SK-N-SH (cell line): ENCODE measurements around the gene SV2C. TPM values are rescaled to one million over a fixed set of nuclear protein-coding genes. Genes with fewer than 3 reads are reported as not detected.
A peak's percentile ranks its signal among the peaks of the same experiment; 100 is the strongest.

ENCODE experiments used
- CTCF ChIA-PET: fragments of 300-600, 350-600 bp; formaldehyde crosslinking; extraction: SDS; loops from one replicate; lab custom pipeline; 2021; lab: Yijun Ruan, JAX
- POLR2A ChIA-PET: fragments of 350-600 bp; sonication (Branson Sonifier 250); formaldehyde crosslinking; extraction: SDS; loops from one replicate; lab custom pipeline; 2020; ENCODE audit warnings: antibody characterized with exemption, inconsistent platforms; lab: Yijun Ruan, JAX
- DNase-seq: peaks from one replicate; pipeline ENCODE4 v3.0.0; 2012
- H2AFZ ChIP-seq: fragments of 200-600 bp; sonication (generic); 2 replicates; pipeline ENCODE4 v1.8.1; 2016; ENCODE audit warnings: antibody characterized with exemption, mild to moderate bottlenecking, low read depth
- H3F3A ChIP-seq: fragments of 200-600 bp; sonication (generic); replicated peaks from 2 replicates; pipeline ENCODE3; 2016; ENCODE audit warnings: antibody characterized with exemption, mild to moderate bottlenecking; ENCODE audit not compliant: insufficient read depth
- H3K27ac ChIP-seq, 2 experiments: fragments of 200-500 bp in 1 of 2; fragments of 200-600 bp in 1 of 2; sonication (Bioruptor generic) in 1 of 2; sonication (generic), shearing (Covaris generic) in 1 of 2; 2 replicates each; pipeline versions ENCODE4 v1.5.1 to v1.6.1; 2014 to 2016; ENCODE audit warnings: low read depth in 2 of 2, inconsistent platforms in 1 of 2, low read length in 1 of 2, mild to moderate bottlenecking in 1 of 2, mixed read lengths in 1 of 2
- H3K27me3 ChIP-seq: fragments of 200-600 bp; sonication (generic), shearing (Covaris generic); 2 replicates; pipeline ENCODE4 v1.6.1; 2016; ENCODE audit warnings: mixed run types; ENCODE audit not compliant: insufficient read depth
- H3K36me3 ChIP-seq, 2 experiments: fragments of 200-500 bp in 1 of 2; fragments of 200-600 bp in 1 of 2; sonication (Bioruptor generic) in 1 of 2; sonication (generic) in 1 of 2; replicated peaks in 1 of 2; 2 replicates each; pipeline versions ENCODE3 to v1.5.1; 2014 to 2016; ENCODE audit warnings: low read length in 1 of 2, mild to moderate bottlenecking in 1 of 2; ENCODE audit not compliant: insufficient read depth in 2 of 2, control insufficient read depth in 1 of 2
- H3K4me1 ChIP-seq, 2 experiments: fragments of 200-500 bp in 1 of 2; fragments of 200-600 bp in 1 of 2; sonication (Bioruptor generic) in 1 of 2; sonication (generic), shearing (Covaris generic) in 1 of 2; 2 replicates each; pipeline versions ENCODE4 v1.5.1 to v1.6.1; 2014 to 2016; ENCODE audit warnings: low read depth in 1 of 2, low read length in 1 of 2, mixed run types in 1 of 2; ENCODE audit not compliant: insufficient read depth in 2 of 2, control insufficient read depth in 1 of 2
- H3K4me2 ChIP-seq: fragments of 200-600 bp; sonication (generic), shearing (Covaris generic); 2 replicates; pipeline ENCODE4 v1.6.1; 2017; ENCODE audit warnings: mixed run types
- H3K4me3 ChIP-seq, 2 experiments: fragments of 200-500 bp in 1 of 2; fragments of 200-600 bp in 1 of 2; sonication (Bioruptor generic) in 1 of 2; sonication (generic), shearing (Covaris generic) in 1 of 2; 2 replicates each; pipeline versions ENCODE4 v1.5.1 to v1.8.1; 2014 to 2016; ENCODE audit warnings: low read depth in 2 of 2, inconsistent platforms in 1 of 2, low read length in 1 of 2, mild to moderate bottlenecking in 1 of 2, mixed read lengths in 1 of 2, moderate library complexity in 1 of 2
- H3K79me2 ChIP-seq: fragments of 200-600 bp; sonication (generic); 2 replicates; pipeline ENCODE4 v1.8.1; 2017; ENCODE audit warnings: mild to moderate bottlenecking; ENCODE audit not compliant: insufficient read depth
- H3K9ac ChIP-seq: fragments of 200-600 bp; sonication (generic); 2 replicates; pipeline ENCODE4 v1.6.1; 2017; ENCODE audit warnings: mixed run types
- H3K9me2 ChIP-seq: fragments of 200-600 bp; sonication (generic); 2 replicates; pipeline ENCODE4 v1.6.1; 2017; ENCODE audit warnings: mixed run types
- H3K9me3 ChIP-seq: fragments of 200-600 bp; sonication (generic); 2 replicates; pipeline ENCODE4 v1.6.1; 2017; ENCODE audit warnings: mixed run types, mild to moderate bottlenecking, moderate library complexity
- H4K20me1 ChIP-seq: fragments of 200-600 bp; sonication (generic); 2 replicates; pipeline ENCODE4 v1.6.1; 2017; ENCODE audit warnings: mild to moderate bottlenecking, mixed run types; ENCODE audit not compliant: insufficient read depth
- CHD2 ChIP-seq: fragments of 150-350 bp; IDR thresholded peaks from 2 replicates; pipeline ENCODE4 v1.6.1; 2018; ENCODE audit warnings: low read length; ENCODE audit not compliant: partially characterized antibody
- ELF1 ChIP-seq: IDR thresholded peaks from 2 replicates; pipeline ENCODE4 v1.4.0; 2012
- FOSL2 ChIP-seq: IDR thresholded peaks from 2 replicates; pipeline ENCODE4 v1.4.0; 2012; ENCODE audit warnings: low read depth, mild to moderate bottlenecking, moderate library complexity, borderline replicate concordance
- FOXJ3 ChIP-seq: sonication (generic); formaldehyde crosslinking; IDR thresholded peaks from 2 replicates; pipeline ENCODE4 v1.5.1; 2020; ENCODE audit warnings: mild to moderate bottlenecking, missing genetic modification reagents
- FOXM1 ChIP-seq: IDR thresholded peaks from 2 replicates; pipeline ENCODE4 v1.4.0; 2012; ENCODE audit warnings: low read depth, mild to moderate bottlenecking
- GABPA ChIP-seq: IDR thresholded peaks from 2 replicates; pipeline ENCODE4 v1.4.0; 2012; ENCODE audit warnings: low read depth, mild to moderate bottlenecking
- GATA2 ChIP-seq: sonication (generic); formaldehyde crosslinking; IDR thresholded peaks from 2 replicates; pipeline ENCODE4 v1.5.0; 2020; ENCODE audit warnings: mild to moderate bottlenecking, missing genetic modification reagents
- IRF3 ChIP-seq: fragments of 150-350 bp; IDR thresholded peaks from 2 replicates; pipeline ENCODE4 v1.6.1; 2016; ENCODE audit warnings: mild to moderate bottlenecking, low read depth, low read length
- MAX ChIP-seq: IDR thresholded peaks from 2 replicates; pipeline ENCODE4 v1.4.0; 2012; ENCODE audit warnings: low read depth
- MXI1 ChIP-seq: IDR thresholded peaks from 2 replicates; pipeline ENCODE4 v1.6.1; 2012; ENCODE audit warnings: mild to moderate bottlenecking, low read depth, low read length, improper control_type of control experiment
- POLR2AphosphoS5 ChIP-seq: IDR thresholded peaks from 2 replicates; pipeline ENCODE4 v1.6.1; 2012; ENCODE audit warnings: low read depth, low read length
- RAD21 ChIP-seq: IDR thresholded peaks from 2 replicates; pipeline ENCODE4 v1.6.1; 2012; ENCODE audit warnings: mild to moderate bottlenecking, low read length
- RCOR1 ChIP-seq: fragments of 150-350 bp; IDR thresholded peaks from 2 replicates; pipeline ENCODE4 v1.6.1; 2017; ENCODE audit warnings: antibody characterized with exemption, low read length
- RXRA ChIP-seq: IDR thresholded peaks from 2 replicates; pipeline ENCODE4 v1.4.0; 2012; ENCODE audit warnings: low read depth, mild to moderate bottlenecking, borderline replicate concordance
- TEAD4 ChIP-seq: IDR thresholded peaks from 2 replicates; pipeline ENCODE4 v1.4.0; 2012; ENCODE audit warnings: mild to moderate bottlenecking, borderline replicate concordance; ENCODE audit not compliant: insufficient read depth
- YY1 ChIP-seq: IDR thresholded peaks from 2 replicates; pipeline ENCODE4 v1.4.0; 2012; ENCODE audit warnings: low read depth, mild to moderate bottlenecking
- ZBTB33 ChIP-seq: IDR thresholded peaks from 2 replicates; pipeline ENCODE4 v1.4.0; 2012; ENCODE audit warnings: low read depth, borderline replicate concordance
- WGBS: methylation state at CpG from one replicate; pipeline ENCODE4 v1.1.6; 2017; ENCODE audit warnings: low lambda C conversion rate; 5-methylcytosine and 5-hydroxymethylcytosine counted together
- polyA plus RNA-seq, 3 experiments: library from polyadenylated mRNA; depleted of rRNA; stranded (reverse); fragments of >200 nt; gene quantifications; 2 replicates each; pipeline ENCODE4 v1.2.3, GENCODE V29; 2012

Gene SV2C
- polyA plus RNA-seq, 1 of the 3 experiments (the other 2 are of a cell fraction), result 0.05 TPM

- H3K4me3 ChIP-seq, result no peak overlapping the region
- 17% methylated on average over 5 of the region's 5 CpGs for WGBS
- no peak overlapping the region for H3K9ac ChIP-seq
- no peaks in the 10 kb centered on the region for H3K9me2 ChIP-seq
- no peaks in the 10 kb centered on the region for H3K79me2 ChIP-seq
- H3K27ac ChIP-seq, result peak overlapping the region in 1 of 2 experiments; percentile 84; a peak in 2 of 4 replicates
- no peaks in the 10 kb centered on the region for H3K27me3 ChIP-seq
- H3K4me1 ChIP-seq, result peaks cover 0 to 51% of the 10 kb centered on the region in 2 experiments; a peak in 2 of 4 replicates
- POLR2A ChIA-PET, result interaction anchor here (1.3 kb wide), 1 partner anchor 30 kb away, joined by 5 read pairs; no protein-coding TSS in a partner anchor
- no peaks in the 10 kb centered on the region for H3K9me3 ChIP-seq
- CTCF ChIA-PET, result interaction anchor here (1.5 to 4.7 kb wide), 4 partner anchors 9 to 61 kb away, joined by 4 to 17 read pairs (median 5); no protein-coding TSS in a partner anchor
- H3K4me2 ChIP-seq, result peak overlapping the region; percentile 19; the same call in 1 of the 2 replicates
- no peaks in the 10 kb centered on the region for H3F3A ChIP-seq
- H4K20me1 ChIP-seq, result no peaks in the 10 kb centered on the region
- peak; percentile 94 for TF ChIP-seq RCOR1
- peak; percentile 34 for TF ChIP-seq CHD2
- 0 out of 2 replicates have a peak, but pooled peaks have one; percentile 49 for TF ChIP-seq FOXJ3
- TF ChIP-seq GABPA, result no peak
- TF ChIP-seq GATA2, result peak; percentile 40; the same call in 1 of the 2 replicates
- no peaks in the 10 kb centered on the region for H3K36me3 ChIP-seq
- DNase-seq, result peak; percentile 20
- no peak overlapping the region for H2AFZ ChIP-seq
Observed at GRCh38 chr5:76114179-76114851, 31.1 kb downstream of the SV2C start.

GRCh38 chr5:76125346-76125745, 42.2 kb downstream of the SV2C start:
- CTCF ChIA-PET, result no interaction called here
- H3K36me3 ChIP-seq, result no peaks in the 10 kb centered on the region
- H4K20me1 ChIP-seq, result no peaks in the 10 kb centered on the region
- H3K4me1 ChIP-seq, result peaks cover 0 to 16% of the 10 kb centered on the region in 2 experiments; a peak in 2 of 4 replicates
- no peak for DNase-seq
- H3K4me2 ChIP-seq, result no peak overlapping the region
- no peaks in the 10 kb centered on the region for H3F3A ChIP-seq
- TF ChIP-seq MAX, result no peak
- no peak for TF ChIP-seq POLR2AphosphoS5
- no peak for TF ChIP-seq IRF3
- no peak for TF ChIP-seq ELF1
- TF ChIP-seq, all 33 proteins: peak for 0
- no peaks in the 10 kb centered on the region for H3K9me2 ChIP-seq
- no peak overlapping the region for H2AFZ ChIP-seq
- no peaks in the 10 kb centered on the region for H3K27me3 ChIP-seq
- POLR2A ChIA-PET, result no interaction called here
- H3K9ac ChIP-seq, result no peak overlapping the region
- no peak overlapping the region for H3K27ac ChIP-seq
- H3K79me2 ChIP-seq, result no peaks in the 10 kb centered on the region
- no peaks in the 10 kb centered on the region for H3K9me3 ChIP-seq
- no peak overlapping the region for H3K4me3 ChIP-seq

- H3K9me2 ChIP-seq, result no peaks in the 10 kb centered on the region
- H2AFZ ChIP-seq, result no peak overlapping the region
- ChIA-PET POLR2A (no interaction called here), CTCF (interaction anchor here (1.7 kb wide), 1 partner anchor 391 kb away, joined by 4 read pairs; no protein-coding TSS in a partner anchor)
- no peaks in the 10 kb centered on the region for H3K79me2 ChIP-seq
- 28% methylated on average over 3 of the region's 3 CpGs for WGBS
- H3K27ac ChIP-seq, result no peak overlapping the region
- no peaks in the 10 kb centered on the region for H4K20me1 ChIP-seq
- H3K27me3 ChIP-seq, result no peaks in the 10 kb centered on the region
- DNase-seq, result no peak
- H3K4me2 ChIP-seq, result no peak overlapping the region
- no peaks in the 10 kb centered on the region for H3F3A ChIP-seq
- H3K4me1 ChIP-seq, result peaks cover 0 to 22% of the 10 kb centered on the region in 2 experiments; a peak in 2 of 4 replicates
- no peak overlapping the region for H3K9ac ChIP-seq
- no peaks in the 10 kb centered on the region for H3K36me3 ChIP-seq
- H3K9me3 ChIP-seq, result no peaks in the 10 kb centered on the region
- H3K4me3 ChIP-seq, result no peak overlapping the region
- TF ChIP-seq FOXJ3 (no peak), TEAD4 (no peak), RAD21 (no peak), FOXM1 (no peak), GABPA (no peak), ELF1 (no peak), RXRA (no peak), ZBTB33 (no peak), MXI1 (no peak), FOSL2 (no peak), YY1 (no peak)
Observed at GRCh38 chr5:76125888-76126287, 42.7 kb downstream of the SV2C start.
